Lower leg skin (tissue), 4 donors: ENCODE data around the gene C14orf132. TPM values are rescaled to one million over a fixed set of nuclear protein-coding genes. Genes with fewer than 3 reads are reported as not detected.

ENCODE experiments used
- DNase-seq, 2 donors: peaks; one replicate each; pipeline ENCODE4 v3.0.0-alpha.2; 2019; ENCODE audit warnings: low spot score in 2 of 2
- H3K4me3 ChIP-seq: fragments of 200-600 bp; sonication (generic); 2 replicates; pipeline ENCODE4 v1.5.1; 2017; ENCODE audit warnings: mild to moderate bottlenecking, low read depth; ENCODE audit not compliant: poor library complexity, severe bottlenecking
- POLR2A ChIP-seq, 2 donors: fragments of 450-650 bp; IDR thresholded peaks; one replicate each; pipeline ENCODE4 v1.6.1; 2016 to 2017; ENCODE audit warnings: antibody characterized with exemption in 2 of 2, mild to moderate bottlenecking in 1 of 2, moderate library complexity in 1 of 2
- WGBS, 2 donors: methylation state at CpG; one replicate each; pipeline ENCODE4 v1.1.5; 2018; 5-methylcytosine and 5-hydroxymethylcytosine counted together
- intact Hi-C: fragments of 100-400 bp; cut with DNase I; formaldehyde crosslinking; loops from one replicate; pipeline ENCODE4 v1.15.0; 2023; ENCODE audit warnings: low total_unique reads
- total RNA-seq, 4 donors: library from RNA; depleted of rRNA; stranded (reverse); fragments of >200 nt; gene quantifications; one replicate each; pipeline ENCODE4 v1.1.0, GENCODE V29; 2016
- TF ChIP-seq, protein P1 (sequence below), 3 donors: fragments of 450-650 bp; IDR thresholded peaks; one replicate each; pipeline ENCODE4 v1.5.1; 2016; ENCODE audit warnings: antibody characterized with exemption in 3 of 3, mild to moderate bottlenecking in 3 of 3, moderate library complexity in 2 of 3

C14orf132 gene
- total RNA-seq, 4 donors from 2014 or later = 9.6 to 24.9 (median 16.6) TPM

GRCh38 chr14:96089401-96089800 lies 50.2 kb downstream of the C14orf132 start:
- intact Hi-C loops = no loop called here
- 83 to 90% methylated on average over 2 to 4 of the region's 4 CpGs for WGBS, 2 donors
- TF ChIP-seq, protein P1, sequence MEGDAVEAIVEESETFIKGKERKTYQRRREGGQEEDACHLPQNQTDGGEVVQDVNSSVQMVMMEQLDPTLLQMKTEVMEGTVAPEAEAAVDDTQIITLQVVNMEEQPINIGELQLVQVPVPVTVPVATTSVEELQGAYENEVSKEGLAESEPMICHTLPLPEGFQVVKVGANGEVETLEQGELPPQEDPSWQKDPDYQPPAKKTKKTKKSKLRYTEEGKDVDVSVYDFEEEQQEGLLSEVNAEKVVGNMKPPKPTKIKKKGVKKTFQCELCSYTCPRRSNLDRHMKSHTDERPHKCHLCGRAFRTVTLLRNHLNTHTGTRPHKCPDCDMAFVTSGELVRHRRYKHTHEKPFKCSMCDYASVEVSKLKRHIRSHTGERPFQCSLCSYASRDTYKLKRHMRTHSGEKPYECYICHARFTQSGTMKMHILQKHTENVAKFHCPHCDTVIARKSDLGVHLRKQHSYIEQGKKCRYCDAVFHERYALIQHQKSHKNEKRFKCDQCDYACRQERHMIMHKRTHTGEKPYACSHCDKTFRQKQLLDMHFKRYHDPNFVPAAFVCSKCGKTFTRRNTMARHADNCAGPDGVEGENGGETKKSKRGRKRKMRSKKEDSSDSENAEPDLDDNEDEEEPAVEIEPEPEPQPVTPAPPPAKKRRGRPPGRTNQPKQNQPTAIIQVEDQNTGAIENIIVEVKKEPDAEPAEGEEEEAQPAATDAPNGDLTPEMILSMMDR (IDR thresholded peaks at IDR 0.05) = no peak
- TF ChIP-seq POLR2A (IDR thresholded peaks at IDR 0.05) = no peak
- DNase-seq = no peak
- no peak overlapping the region for H3K4me3 ChIP-seq

GRCh38 chr14:96090441-96091148 lies 51.4 kb downstream of the C14orf132 start:
- intact Hi-C loops = loop anchor here (10.0 kb wide), 1 partner anchor 334 kb away; no protein-coding TSS in a partner anchor
- TF ChIP-seq POLR2A (IDR thresholded peaks at IDR 0.05) = no peak
- TF ChIP-seq, protein P1 (IDR thresholded peaks at IDR 0.05) = no peak
- WGBS, 2 donors = 42 to 48% methylated on average over 12 of the region's 12 CpGs
- peak in 1 of 2 donors; percentile 84 for DNase-seq
- H3K4me3 ChIP-seq = no peak overlapping the region

DNA sequence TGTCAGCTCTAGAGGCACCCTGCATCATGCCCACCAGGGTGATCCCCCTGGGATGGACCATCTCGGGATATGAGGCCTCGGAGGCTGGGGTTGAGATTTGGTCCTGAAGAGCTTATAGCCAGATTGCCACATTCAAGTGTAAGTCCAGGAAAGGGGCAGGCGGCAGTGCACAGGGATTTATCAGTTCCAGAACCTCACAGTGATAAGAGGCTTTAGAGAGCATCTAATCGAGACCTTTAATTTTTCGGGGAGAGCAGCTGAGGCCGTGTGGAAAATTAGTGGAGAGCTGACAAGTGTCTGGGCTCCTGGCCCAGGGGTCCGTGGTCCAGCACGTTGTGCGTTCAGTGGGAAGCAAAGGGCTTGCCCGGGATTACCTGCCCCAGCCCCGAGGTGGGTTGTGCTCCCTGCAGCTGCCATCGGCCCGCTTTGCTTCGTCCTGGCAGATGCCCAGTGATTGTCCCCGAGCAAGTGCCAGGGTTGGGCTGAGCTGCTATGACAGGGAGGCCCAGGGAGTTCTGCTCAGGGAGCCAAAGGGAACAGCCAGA lies 52.1 kb downstream of the C14orf132 start:
- intact Hi-C loops = loop anchor here (10.0 kb wide), 1 partner anchor 334 kb away; no protein-coding TSS in a partner anchor
- DNase-seq = peak in 1 of 2 donors; percentile 80
- no peak overlapping the region for H3K4me3 ChIP-seq
- TF ChIP-seq, protein P1 (IDR thresholded peaks at IDR 0.05) = no peak
- TF ChIP-seq POLR2A (IDR thresholded peaks at IDR 0.05) = no peak
- WGBS, 2 donors = 44 to 56% methylated on average over 15 of the region's 15 CpGs

DNA sequence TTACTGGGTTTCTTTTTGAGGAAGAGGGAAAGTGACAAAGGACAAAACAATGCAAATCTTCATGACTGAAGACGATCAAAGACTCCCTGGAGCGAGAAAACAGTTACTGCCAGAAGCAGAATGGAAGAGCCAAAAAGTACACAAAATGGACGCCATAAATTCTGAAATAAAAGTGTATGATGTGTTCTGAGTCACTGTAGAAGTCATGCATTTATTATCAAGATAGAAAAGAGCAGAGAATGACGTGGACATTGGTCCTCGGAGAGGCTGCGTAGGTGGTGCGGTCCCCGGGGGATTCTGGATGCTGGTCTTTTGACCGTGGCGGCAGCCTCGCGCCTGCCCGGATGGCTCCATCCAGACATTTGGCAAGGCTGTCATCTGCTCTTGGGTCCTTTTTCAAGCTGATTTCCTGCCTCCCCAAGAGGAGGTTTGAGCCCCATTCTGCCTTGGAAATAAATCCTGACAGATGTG lies 52.8 kb downstream of the C14orf132 start:
- intact Hi-C loops = loop anchor here (10.0 kb wide), 1 partner anchor 333 kb away; no protein-coding TSS in a partner anchor
- H3K4me3 ChIP-seq = no peak overlapping the region
- peak in 1 of 2 donors; percentile 74 for DNase-seq
- TF ChIP-seq, protein P1 (IDR thresholded peaks at IDR 0.05) = no peak
- no peak for TF ChIP-seq POLR2A (IDR thresholded peaks at IDR 0.05)
- 80 to 84% methylated on average over 13 of the region's 13 CpGs for WGBS, 2 donors

- no peak for TF ChIP-seq POLR2A (IDR thresholded peaks at IDR 0.05)
- TF ChIP-seq, protein P1 (IDR thresholded peaks at IDR 0.05) = no peak
- 80 to 82% methylated on average over 3 of the region's 3 CpGs for WGBS, 2 donors
- no peak overlapping the region for H3K4me3 ChIP-seq
- DNase-seq = peak in 1 of 2 donors; percentile 42
- intact Hi-C loops = loop anchor here (10.0 kb wide), 1 partner anchor 332 kb away; no protein-coding TSS in a partner anchor
Observed at GRCh38 chr14:96092936-96093335, 53.8 kb downstream of the C14orf132 start.
